VCaP (cell line): ENCODE results near the gene HIVEP1.

Source experiments
- H3K27ac ChIP-seq: fragments of 450-650 bp; 2 replicates; pipeline ENCODE4 v1.5.1; 2017
- TF ChIP-seq, protein P1 (sequence below): fragments of 450-650 bp; conservative IDR thresholded peaks from 2 replicates; pipeline ENCODE4 v1.5.1; 2017; ENCODE audit warnings: mild to moderate bottlenecking, moderate library complexity

HIVEP1 gene

DNA sequence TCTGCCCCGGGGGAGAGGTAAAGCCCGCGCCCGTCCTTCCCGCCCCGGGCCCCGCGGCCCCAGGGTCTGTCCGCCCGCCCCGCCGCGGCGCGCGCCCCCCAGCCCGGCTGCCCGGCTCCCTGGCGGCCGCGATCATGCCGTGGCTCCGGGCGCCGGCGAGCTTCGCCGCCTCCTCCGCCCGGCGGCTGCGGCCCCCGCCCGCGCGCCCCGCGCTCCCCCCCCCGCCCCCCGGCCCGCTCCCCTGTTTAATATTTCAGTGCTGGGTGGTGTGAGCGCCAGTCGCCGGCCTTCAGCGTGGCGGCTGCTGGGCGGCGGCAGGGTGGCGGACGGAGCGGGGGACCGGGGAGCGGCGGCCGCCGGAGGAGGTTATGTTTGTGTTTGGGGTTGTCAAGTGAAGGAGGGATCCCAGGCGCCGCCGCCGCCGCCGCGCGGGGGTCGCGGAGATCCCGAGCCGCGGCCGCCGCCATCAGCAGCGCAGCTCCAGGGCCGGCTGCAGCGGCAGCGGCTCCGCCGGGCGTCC is at the start of gene HIVEP1:
Gene HIVEP1, plus strand, starts transcription at position 275 of the 520 bp plus-strand sequence. CDS start 3,317 bp downstream, outside the sequence.
- H3K27ac ChIP-seq, result peak within 1 kb of the TSS; percentile 62
- TF ChIP-seq, protein P1, sequence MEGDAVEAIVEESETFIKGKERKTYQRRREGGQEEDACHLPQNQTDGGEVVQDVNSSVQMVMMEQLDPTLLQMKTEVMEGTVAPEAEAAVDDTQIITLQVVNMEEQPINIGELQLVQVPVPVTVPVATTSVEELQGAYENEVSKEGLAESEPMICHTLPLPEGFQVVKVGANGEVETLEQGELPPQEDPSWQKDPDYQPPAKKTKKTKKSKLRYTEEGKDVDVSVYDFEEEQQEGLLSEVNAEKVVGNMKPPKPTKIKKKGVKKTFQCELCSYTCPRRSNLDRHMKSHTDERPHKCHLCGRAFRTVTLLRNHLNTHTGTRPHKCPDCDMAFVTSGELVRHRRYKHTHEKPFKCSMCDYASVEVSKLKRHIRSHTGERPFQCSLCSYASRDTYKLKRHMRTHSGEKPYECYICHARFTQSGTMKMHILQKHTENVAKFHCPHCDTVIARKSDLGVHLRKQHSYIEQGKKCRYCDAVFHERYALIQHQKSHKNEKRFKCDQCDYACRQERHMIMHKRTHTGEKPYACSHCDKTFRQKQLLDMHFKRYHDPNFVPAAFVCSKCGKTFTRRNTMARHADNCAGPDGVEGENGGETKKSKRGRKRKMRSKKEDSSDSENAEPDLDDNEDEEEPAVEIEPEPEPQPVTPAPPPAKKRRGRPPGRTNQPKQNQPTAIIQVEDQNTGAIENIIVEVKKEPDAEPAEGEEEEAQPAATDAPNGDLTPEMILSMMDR, result no peak

DNA sequence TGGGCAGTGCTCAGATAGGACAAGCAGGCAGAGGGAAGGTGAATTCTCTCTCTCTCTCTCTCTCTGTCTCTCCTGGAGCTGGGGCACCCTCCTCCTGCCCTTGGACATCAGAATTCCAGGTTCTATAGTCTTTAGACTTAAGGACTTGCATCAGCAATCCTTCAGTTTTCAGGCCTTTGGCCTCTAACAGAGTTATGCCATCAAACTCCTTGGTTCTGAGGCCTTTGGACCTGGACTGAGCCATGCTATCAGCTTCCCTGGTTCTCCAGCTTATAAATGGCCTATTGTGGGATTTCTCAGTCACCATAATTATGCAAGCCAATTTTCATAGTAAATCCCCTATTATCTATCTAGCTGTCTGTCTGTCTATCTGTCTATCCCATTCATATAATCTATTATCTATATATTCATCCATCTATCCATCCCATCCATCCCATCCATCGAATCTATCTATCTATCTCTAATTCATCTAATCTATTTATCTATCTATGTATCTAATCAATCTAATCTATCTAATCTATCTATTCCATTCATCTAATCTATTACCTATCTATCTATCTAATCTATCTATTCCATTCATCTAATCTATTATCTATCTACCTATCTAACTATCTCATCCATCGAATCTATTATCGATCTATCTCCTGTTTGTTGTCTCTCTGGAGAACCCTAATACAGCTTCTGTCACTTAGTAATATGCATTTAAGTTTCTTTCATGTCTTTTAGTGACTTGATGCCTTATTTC is 48.2 kb upstream of the HIVEP1 start:
- TF ChIP-seq, protein P1, result no peak
- no peak overlapping the region for H3K27ac ChIP-seq

DNA sequence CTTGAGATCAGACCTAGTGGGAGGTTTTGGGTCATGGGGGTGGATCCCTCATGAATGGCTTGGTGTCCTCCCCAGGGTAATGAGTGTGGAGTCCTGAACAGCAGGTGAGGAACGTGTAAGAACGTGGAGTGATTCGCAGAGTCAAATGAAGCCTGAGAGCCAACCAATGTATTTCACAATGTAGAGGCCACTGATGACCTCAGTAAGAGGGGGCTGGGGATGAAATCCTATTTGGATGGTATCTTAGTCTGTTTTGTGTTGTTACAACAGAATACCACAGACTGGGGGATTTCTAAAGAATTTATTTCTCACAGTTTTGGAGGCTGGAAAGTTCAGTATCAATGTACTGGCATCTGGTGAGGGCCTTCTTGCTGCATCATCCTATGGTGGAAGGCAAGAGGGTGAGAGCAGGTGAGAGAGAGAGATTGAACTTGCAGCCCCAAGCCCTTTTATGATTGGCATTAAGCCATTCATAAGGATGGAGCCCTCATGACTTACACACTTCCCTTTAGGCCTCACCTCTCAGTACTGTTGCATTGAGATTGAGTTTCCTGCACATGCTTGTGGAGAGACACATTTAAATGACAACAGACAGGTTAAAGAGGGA is 47.3 kb upstream of the HIVEP1 start:
- H3K27ac ChIP-seq, result no peak overlapping the region
- TF ChIP-seq, protein P1, result no peak

DNA sequence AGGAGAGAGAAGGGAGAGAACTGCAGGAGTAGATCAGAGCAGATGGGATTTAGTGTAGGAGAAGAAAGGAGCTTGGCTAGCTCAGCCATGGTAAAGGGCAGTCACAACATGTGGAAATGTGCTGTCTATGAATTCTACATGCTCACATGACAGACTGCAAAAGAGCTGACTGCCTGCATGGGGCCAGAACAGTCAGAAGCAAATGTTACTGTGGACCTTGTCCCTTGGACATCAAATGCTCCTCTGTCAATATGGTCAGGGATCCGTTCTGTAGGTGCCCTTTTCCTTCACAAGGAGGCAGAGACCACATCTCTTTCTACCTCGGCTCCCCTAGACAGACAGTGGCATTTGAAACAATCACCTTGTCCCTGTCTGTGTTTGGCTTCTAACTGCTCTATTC is 46.6 kb upstream of the HIVEP1 start:
- no peak overlapping the region for H3K27ac ChIP-seq
- TF ChIP-seq, protein P1, result no peak

DNA sequence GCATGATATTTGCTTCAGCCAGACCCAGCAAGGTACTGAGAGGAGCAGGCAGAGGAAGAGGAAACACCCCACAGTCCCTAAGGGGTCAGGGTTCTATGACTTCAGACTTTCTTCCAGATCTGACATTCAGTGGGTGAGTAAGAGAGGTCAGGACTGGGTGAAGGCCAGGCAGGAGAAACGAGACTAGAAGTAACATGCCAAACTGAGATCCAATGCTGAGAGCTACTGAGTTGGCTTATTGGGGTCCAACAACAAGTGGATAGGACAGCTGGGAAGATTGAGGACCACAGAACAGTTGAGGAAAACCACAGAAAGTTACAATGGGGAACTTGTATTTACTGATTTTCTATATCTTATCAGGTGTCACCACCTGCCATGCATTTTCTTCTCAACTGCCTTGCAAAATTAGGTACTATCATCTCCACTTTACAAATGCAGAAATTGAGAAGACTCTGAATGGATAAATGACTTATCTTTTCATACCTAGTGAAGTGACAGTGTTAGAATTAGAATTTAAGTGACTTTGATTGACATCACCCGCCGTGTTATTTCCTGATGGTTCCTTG is 43.8 kb upstream of the HIVEP1 start:
- TF ChIP-seq, protein P1, result no peak

DNA sequence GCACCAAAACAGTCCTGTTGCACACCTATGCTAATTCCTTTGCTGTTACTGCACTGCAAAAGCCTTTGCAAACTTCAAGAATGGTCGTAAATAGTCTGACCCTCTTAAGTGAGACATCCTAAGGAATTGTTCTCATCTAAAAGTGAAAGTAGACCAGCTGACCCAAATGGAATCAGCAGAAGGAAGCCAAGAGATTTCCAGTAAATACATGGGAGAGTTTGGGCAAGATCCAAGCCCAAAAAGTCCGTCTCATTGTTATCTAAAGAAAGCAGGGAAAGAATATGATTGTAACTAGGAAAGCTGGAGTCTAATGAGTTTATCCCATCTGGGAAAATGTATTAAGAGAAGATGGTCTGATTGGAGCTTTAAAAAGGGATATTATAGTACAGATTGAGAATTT is 43.0 kb upstream of the HIVEP1 start:
- H3K27ac ChIP-seq, result no peak overlapping the region
- TF ChIP-seq, protein P1, result no peak

More for the DNA sequence above, 43.8 kb upstream of the HIVEP1 start:
- H3K27ac ChIP-seq, result no peak overlapping the region

DNA sequence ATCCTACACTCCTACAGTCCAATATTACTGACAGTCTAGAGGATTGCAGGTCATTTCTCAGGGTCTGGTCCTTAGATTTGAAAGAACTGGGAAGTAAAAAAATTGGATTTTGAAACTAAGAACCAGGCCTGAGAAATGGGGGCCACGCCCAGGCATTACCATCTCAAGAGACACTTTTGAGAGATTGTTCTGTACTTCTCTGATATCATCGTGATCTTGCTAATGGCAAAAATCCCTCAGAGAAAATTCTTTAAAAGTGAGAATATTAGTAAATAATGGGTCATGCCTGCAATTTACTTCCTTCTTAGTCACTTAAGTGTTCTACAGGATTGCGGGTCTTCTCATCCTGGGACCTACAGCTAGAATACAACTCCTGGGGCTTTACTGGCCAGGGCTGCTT is 42.0 kb upstream of the HIVEP1 start:
- H3K27ac ChIP-seq, result no peak overlapping the region
- TF ChIP-seq, protein P1, result no peak
